Sciatic nerve (tissue), 2 donors: ENCODE results near the gene GBP7. TPM values are rescaled to one million over a fixed set of nuclear protein-coding genes. Genes with fewer than 3 reads are reported as not detected.
"Not testable (repeated sequence)": the region's sequence is repeated elsewhere in the genome, so short reads cannot be mapped to it uniquely, and the experiment has no call there.

Source experiments
- ATAC-seq: fragments of 200-7000 bp; cut with Tn5 transposase; one replicate; pipeline ENCODE4 v1.9.1; 2020; ENCODE audit warnings: mild to moderate bottlenecking, moderate library complexity
- DNase-seq: peaks from one replicate; pipeline ENCODE4 v3.0.0-alpha.2; 2020; ENCODE audit warnings: low spot score
- intact Hi-C: fragments of 100-400 bp; cut with DNase I; formaldehyde crosslinking; loops from one replicate; pipeline ENCODE4 v1.14.2; 2022
- total RNA-seq: library from RNA; stranded (reverse); fragmentation: NEBNext Ultra II Directional; extraction: Animal tissue kit (Norgen Biotek cat#: 25700); gene quantifications from one replicate; pipeline ENCODE4 v1.2.1, GENCODE V29; 2021
- donor health status: DM: no; HTN: no; CAD: no.
- donor health status: DM: no; HTN: no; CAD: no.

GBP7 gene
- total RNA-seq, result 0.13 TPM

- DNase-seq, result no peak
- intact Hi-C loops, result no loop called here
- ATAC-seq, result no peak
Measured at GRCh38 chr1:89175601-89176256, at the start of gene GBP7. Gene GBP7, minus strand, starts transcription at chr1:89176003. Its CDS starts 4,068 bp downstream, at chr1:89171935.

GRCh38 chr1:89221341-89221740, 45.5 kb upstream of the GBP7 start:
- intact Hi-C loops, result no loop called here
- ATAC-seq (no peak), DNase-seq (no peak)

- intact Hi-C loops, DNase-seq, ATAC-seq: not testable (repeated sequence)
Measured at GRCh38 chr1:89219851-89220250, 44.0 kb upstream of the GBP7 start.

GRCh38 chr1:89218941-89219340, 43.1 kb upstream of the GBP7 start:
- DNase-seq, intact Hi-C loops: not testable (repeated sequence)

GRCh38 chr1:89213347-89213746, 37.5 kb upstream of the GBP7 start:
- no peak for ATAC-seq
- intact Hi-C loops, result no loop called here
- no peak for DNase-seq

More at GRCh38 chr1:89218941-89219340, 43.1 kb upstream of the GBP7 start:
- ATAC-seq, result not testable (repeated sequence)

- no peak for ATAC-seq
- DNase-seq, result no peak
- intact Hi-C loops, result no loop called here
Measured at GRCh38 chr1:89211035-89211634, 35.3 kb upstream of the GBP7 start.

- DNase-seq (no peak), ATAC-seq (no peak)
- intact Hi-C loops, result no loop called here
Measured at GRCh38 chr1:89206373-89206772, 30.6 kb upstream of the GBP7 start.

- intact Hi-C loops, result no loop called here
- DNase-seq (no peak), ATAC-seq (no peak)
Measured at GRCh38 chr1:89203166-89203565, 27.4 kb upstream of the GBP7 start.

- intact Hi-C loops, result no loop called here
Measured at GRCh38 chr1:89201106-89201794, 25.4 kb upstream of the GBP7 start.

GRCh38 chr1:89200663-89201062, 24.9 kb upstream of the GBP7 start:
- DNase-seq, result no peak
- intact Hi-C loops, result no loop called here
- ATAC-seq, result peak; percentile 25

More at GRCh38 chr1:89201106-89201794, 25.4 kb upstream of the GBP7 start:
- DNase-seq, result no peak
- no peak for ATAC-seq

GRCh38 chr1:89199525-89200031, 23.8 kb upstream of the GBP7 start:
- no peak for ATAC-seq
- no peak for DNase-seq
- intact Hi-C loops, result no loop called here

GRCh38 chr1:89198491-89199072, 22.8 kb upstream of the GBP7 start, which contains the start of gene GBP4:
Gene GBP4, minus strand, starts transcription at chr1:89198942. Its CDS starts 108 bp downstream, at chr1:89198834.
- ATAC-seq (peak; percentile 85), DNase-seq (peak; percentile 64)
- intact Hi-C loops, result no loop called here

GRCh38 chr1:89198081-89198480, 22.3 kb upstream of the GBP7 start:
- intact Hi-C loops, result no loop called here
- DNase-seq, result no peak
- peak; percentile 27 for ATAC-seq

- DNase-seq (no peak), ATAC-seq (no peak)
- intact Hi-C loops, result no loop called here
Measured at GRCh38 chr1:89195476-89195875, 19.7 kb upstream of the GBP7 start.

GRCh38 chr1:89191314-89191713, 15.5 kb upstream of the GBP7 start:
- DNase-seq (no peak), ATAC-seq (no peak)
- intact Hi-C loops, result no loop called here

GRCh38 chr1:89190017-89190416, 14.2 kb upstream of the GBP7 start:
- DNase-seq, result no peak
- ATAC-seq, result no peak
- intact Hi-C loops, result no loop called here

GRCh38 chr1:89179343-89179742, 3.5 kb upstream of the GBP7 start:
- DNase-seq, result no peak
- intact Hi-C loops, result no loop called here
- no peak for ATAC-seq

- no peak for ATAC-seq
- intact Hi-C loops, result no loop called here
- no peak for DNase-seq
Measured at GRCh38 chr1:89176971-89177370, 1.2 kb upstream of the GBP7 start.

GRCh38 chr1:89174491-89174890, 1.3 kb downstream of the GBP7 start:
- no peak for ATAC-seq
- intact Hi-C loops, result no loop called here
- no peak for DNase-seq
